ENCODE measurements around the gene PRKAR1B.
"Not testable (repeated sequence)": the region's sequence is repeated elsewhere in the genome, so short reads cannot be mapped to it uniquely, and the experiment has no call there.

Gene PRKAR1B

DNA sequence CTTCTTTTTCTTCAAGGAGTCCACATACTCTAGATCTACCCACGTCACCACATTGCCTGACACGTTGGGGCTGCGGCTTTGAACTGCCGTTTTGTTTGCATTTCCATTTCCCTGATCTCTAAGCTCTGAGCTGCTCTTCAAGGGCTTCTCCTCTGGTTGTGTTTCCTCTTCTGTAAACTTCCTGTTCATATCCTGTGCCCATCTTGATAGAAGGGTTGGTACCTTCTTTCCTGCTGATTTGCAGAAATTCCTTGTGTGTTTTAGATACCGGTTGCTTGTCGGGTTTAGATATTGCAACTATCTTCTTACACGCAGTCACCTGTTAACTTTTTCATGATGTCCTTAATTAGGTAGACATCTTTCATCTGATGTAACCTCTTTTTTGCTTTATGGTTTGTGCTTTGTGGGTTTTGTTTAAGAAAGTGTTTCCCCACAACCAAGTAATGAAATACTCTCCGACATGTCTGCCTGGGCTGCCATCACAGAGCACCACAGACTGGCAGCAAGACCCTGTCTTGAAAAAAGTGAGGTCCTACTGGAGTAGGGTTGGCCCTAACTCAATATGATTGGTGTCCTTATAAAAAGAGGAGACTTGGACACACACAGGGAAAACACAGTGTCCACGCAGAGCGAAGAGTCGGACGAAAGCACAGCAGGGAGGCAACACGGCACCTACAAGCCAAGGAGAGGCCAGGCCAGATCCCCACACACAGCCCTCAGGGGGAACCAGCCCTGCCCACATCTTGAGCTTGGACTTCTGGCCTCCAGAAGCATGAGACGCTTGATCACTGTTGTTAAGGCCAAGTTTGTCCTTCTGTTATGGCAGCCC is 108.3 kb downstream of the PRKAR1B start:
- peak in 2 of 4 experiments; percentile 54 to 62 for DNase-seq

DNA sequence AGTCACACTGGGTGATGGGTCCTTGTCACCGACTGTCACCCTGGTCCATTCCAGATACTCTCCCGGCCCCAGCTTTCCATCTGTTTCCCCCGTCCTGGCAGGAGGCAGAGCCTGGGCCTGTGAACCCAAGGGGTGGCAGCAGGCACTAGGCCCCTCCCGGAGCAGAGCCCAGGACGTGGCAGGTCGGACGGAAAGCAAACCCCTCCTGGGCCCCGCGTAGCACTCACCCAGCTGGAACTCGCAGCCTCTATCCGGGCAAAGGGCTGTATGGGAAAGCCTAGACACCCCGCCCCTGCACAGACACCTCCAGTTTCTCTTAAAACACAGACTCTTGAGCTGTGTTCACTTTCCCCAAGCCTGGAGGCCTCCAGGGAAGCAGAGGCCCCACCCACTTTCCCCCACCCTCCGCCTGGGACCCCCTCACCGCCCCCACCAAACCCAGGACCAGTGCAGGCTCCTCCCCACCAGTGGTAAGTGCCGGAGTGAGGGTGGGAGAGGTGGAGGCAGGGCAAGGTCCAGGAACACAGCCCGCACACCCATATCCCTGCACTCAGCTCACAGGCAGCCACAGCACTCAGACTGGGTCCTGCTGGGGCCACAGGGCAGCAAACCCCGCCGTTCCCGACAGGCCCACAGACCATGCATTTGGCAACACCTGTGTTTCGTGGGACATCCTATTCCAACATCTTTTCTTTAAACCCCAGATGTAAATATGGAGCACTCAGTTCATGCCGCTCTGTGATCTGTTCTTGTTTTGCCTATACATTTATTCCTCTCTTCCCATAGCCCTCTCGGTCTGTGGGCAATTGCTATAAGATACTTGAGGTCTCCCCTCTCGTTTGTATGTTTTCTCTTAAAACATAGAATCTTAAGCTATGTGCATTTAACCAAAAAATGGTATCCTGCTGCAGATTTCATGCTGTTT is 109.2 kb downstream of the PRKAR1B start:
- no peak for DNase-seq

GRCh38 chr7:613442-614140 is 113.5 kb downstream of the PRKAR1B start:
- no peak for DNase-seq

GRCh38 chr7:611837-612236 is 115.2 kb downstream of the PRKAR1B start:
- not testable (repeated sequence) for DNase-seq

DNA sequence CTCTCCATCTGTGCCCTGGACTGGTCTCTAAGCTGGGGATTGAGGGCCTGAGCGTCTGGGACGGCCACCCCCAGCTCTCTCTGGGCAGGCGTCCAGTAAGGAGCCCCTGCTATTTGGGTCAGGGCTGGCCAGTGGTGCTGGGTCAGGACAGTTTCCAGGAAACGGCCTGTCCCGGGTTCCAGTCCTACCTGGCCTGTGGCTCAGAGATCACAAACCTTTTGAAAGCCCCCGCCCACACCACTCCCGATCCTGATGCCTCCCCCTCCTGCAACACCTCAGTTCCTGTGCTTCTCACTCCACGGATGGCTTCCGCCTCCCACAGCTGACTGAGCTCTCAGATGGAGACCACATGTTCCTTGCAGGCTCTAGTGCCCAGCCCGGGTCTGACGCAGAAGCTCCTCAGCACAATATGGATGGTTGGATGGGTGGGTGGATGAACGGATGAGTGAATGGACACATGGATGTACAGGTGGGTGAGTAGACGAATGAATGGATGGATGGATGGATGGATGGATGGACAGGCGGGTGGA is 115.7 kb downstream of the PRKAR1B start:
- no peak for DNase-seq

DNA sequence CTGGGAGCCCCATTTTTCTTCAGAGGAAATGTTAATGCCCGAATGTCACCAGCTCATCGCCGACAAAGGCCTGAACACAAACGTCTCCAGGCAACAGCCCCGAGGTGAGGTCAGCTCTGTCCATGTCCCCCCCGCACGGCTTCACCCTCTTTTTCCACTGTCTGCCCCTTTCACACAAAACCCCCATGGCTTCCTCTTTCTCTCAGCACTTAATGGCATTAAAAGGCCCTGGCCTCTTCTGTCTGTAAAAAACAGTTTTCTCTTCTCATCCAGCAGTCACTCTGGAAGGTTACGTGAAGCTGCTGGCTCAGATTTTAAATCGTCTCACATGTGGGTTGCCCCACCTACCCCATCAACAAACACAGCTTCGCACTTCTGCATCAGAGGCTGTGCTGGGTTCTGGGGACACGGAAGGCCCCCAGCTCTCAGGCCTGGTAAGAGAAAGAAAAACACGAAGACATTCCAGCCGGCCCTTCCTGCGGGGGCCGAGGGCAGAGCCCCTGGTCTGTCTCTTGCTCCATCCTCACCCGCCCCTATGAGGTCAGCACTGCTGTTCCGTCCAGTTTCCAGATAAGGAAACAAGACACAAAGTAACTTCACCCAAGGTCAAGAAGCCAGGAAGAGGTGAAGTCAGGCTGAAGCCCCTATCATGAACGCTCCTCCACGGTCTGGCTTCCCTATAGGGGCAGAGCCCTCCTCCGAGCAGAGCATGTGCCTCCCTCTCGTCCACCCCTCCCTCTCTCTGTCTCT is 116.4 kb downstream of the PRKAR1B start:
- DNase-seq, result no peak

- DNase-seq, result no peak
These were observed 116.9 kb downstream of the PRKAR1B start for GRCh38 chr7:610141-610530.

GRCh38 chr7:609365-609764 is 117.7 kb downstream of the PRKAR1B start:
- no peak for DNase-seq

GRCh38 chr7:608954-609353 is 118.1 kb downstream of the PRKAR1B start:
- DNase-seq, result no peak

DNA sequence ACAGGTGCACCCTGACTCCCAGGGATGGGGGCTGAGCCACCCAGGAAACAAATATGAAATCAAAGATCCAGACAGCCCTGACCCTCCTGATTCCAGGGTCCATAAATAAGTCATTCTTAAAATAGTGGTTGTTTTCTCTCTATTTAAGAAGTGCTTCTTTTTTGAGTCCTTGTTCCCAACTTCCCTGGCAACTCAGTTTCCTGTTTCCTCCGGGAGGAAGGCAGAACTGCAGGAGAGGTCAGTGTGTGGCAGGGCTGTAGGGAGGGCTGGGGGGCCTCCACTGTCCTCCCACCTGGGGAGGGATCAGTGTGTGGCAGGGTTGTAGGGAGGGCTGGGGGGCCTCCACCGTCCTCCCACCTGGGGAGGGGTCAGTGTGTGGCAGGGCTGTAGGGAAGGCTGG is 118.7 kb downstream of the PRKAR1B start:
- DNase-seq, result no peak

DNA sequence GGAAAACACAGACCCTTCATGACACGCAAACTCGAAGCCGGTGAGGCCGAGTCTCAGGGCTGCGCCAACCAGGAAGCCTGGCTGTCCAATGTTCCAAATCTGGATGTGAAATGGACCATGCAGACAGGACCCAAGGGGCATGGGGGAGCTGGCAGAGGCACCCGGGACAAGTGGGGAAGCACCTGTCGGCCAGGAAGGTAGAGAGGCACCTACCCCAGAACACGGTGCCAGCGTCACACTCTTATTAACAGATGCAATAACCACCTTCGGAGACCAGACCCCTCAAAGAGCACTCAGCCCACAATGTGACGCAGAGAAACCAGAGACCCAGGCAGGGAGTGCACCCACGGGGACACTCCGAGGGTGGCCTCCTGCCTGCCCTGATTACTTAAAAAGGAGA is 119.1 kb downstream of the PRKAR1B start:
- DNase-seq, result no peak

DNA sequence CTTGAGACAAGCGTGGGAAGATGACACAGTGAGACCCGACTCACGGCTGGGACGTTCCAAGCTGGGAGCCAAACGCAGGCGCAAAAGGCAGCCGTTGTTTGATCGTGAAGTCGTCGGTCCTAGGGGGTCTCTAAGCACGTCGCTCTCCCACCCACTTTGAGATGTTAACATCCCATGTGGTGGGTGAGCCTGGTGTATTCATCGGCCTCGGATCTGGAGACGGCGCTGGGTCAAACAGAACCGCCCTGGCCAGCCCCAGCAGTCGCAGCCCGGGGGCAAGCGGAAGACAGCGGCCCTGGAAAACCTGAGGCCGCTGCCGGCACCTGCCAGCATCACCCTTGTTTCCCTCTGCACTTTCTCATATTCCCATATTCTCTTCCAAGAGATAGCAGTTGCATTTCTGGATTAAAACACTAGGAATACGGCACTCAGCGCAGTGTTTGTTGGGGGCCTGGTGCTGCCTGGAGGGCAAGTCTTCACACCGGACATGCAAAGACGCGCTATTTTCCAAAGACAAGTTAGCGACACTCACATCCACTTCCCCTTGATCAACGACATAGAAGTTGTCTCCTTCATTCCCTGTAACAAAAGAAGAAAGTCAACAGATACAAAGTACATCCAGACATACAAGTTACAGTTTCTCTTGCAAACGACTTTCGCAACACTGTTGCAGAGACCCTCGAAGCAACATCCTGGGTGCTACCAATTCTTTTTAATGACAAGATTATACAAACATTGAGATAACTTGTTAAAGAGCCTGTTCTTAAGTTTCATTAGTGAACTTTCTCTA is 121.2 kb downstream of the PRKAR1B start:
- no peak for DNase-seq

- no peak for DNase-seq
These were observed 122.1 kb downstream of the PRKAR1B start for GRCh38 chr7:604884-605531.

DNA sequence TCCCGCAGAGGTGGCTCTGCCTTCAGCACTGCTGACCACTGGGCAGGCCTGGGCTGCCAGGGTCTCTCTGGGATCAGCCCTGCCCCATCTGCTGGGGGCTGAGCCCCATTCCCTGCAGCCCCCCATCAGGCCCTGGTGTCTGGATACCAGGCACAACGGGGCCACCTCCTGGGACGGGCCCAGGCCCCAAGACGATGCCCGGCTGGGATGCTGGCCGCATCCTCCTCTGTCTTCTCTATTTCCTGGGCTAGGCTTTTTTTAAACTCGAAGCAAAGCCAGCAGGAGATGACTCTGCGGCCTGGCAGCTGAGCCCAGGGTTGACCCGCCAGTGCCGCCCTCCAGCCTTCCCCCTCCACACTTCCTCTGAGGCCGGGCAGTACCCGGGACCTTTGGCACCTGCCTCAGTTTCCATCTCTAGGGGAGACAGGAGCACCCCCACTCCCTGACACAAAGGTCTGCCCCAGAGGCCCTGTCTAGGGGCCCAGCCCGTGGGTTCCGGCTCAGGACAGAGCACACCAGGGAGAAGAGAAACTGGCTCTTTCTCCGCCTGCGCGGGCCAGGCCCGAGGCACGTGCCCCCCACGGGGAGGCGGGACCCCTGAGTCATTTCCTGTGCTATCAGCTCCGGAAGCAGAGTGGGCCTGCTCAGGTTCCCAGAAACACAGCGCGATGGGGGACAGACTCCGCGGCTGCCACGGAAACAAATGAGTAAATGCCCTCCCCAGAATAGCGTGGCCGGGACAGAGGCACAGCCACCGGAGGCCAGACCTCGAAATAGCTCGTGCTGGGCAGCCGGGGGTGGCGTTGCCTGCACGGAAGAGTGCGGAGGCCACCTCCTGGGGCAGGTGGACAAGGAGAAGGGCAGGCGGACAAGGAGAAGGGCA is 122.8 kb downstream of the PRKAR1B start:
- peak; percentile 79 to 86 (median 82) for DNase-seq

GRCh38 chr7:603152-603951 is 123.7 kb downstream of the PRKAR1B start:
- DNase-seq, result no peak

- DNase-seq, result no peak
These were observed 124.5 kb downstream of the PRKAR1B start for GRCh38 chr7:602341-603141.

- peak; percentile 43 to 84 (median 55) for DNase-seq
These were observed 125.3 kb downstream of the PRKAR1B start for GRCh38 chr7:601595-602340.

All from activated naive CD4-positive, alpha-beta T cell (primary cell).